ENCODE results near the gene HEPN1.
A peak's percentile ranks its signal among the peaks of the same experiment; 100 is the strongest.
"Not testable (repeated sequence)": the region's sequence is repeated elsewhere in the genome, so short reads cannot be mapped to it uniquely, and the experiment has no call there.

The HEPN1 gene

DNA sequence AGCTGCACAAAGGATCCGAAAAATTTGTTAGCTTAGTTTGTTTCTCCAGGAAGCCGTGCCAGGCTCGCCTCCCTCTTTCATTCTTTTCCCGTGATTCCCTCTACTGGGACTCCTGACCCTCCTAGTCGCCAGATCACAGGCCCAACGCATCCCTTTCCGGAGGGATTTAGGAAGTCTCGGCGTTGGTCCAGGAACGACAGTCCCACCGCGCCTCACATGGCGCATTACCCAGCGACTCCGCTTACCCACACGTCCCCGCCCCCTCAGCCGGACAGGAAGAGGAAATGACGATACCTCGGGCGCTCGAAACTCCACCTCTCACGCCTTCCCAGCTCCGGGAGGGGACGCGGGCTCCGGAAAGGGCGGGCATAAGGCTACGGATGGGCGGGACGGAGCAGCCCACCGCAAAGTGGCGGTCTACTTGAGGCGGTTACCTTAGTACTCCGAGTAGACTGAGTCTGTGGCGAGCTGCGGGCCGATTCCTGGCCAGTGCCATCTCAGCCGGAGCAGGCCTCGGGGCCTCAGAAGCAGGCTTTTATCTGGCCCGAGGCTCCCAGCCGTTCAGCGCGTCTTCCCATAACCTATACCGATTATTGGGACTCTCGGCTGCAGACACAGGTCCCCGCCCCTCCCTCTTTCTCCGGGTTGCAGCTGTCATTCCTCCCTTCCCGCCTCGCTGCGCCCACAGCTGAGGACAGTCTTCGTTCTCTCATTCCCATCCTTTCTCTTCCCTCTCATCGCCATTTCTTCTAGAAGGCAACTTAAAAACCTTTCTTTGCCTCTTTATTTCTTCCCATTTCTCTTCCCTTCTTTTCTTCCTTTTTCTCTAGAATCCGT is 34.9 kb downstream of the HEPN1 start, which contains the start of gene CCDC15:
Gene CCDC15 (plus strand): TSS at position 450 of the 837 bp plus-strand sequence. CDS start 531 bp downstream, outside the sequence.
- peak; percentile 97 for DNase-seq (ENCODE audit: low read depth, low spot score)
- Histone ChIP-seq H3K9me3 (ENCODE audit: insufficient read depth, low read length) (no peaks in the 10 kb centered on the region), H3K4me3 (ENCODE audit: insufficient read length, low read depth) (peak within 1 kb of the TSS; percentile 73), H3K27me3 (ENCODE audit: insufficient read depth, insufficient read length) (no peaks in the 10 kb centered on the region), H3K9ac (ENCODE audit: insufficient read length, low read depth) (peak within 1 kb of the TSS; percentile 74), H3K36me3 (ENCODE audit: insufficient read depth, insufficient read length, low read length) (no peaks in the 10 kb centered on the region), H3K4me1 (ENCODE audit: insufficient read depth, insufficient read length) (no peaks in the 10 kb centered on the region)
- TF ChIP-seq YY1 (IDR thresholded peaks at IDR 0.05; ENCODE audit: insufficient read depth, insufficient read length) = no peak
- no peak for TF ChIP-seq SUZ12 (IDR thresholded peaks at IDR 0.05; ENCODE audit: extremely low read depth, insufficient read depth, insufficient read length)
- TF ChIP-seq ZNF274 (IDR thresholded peaks at IDR 0.05; ENCODE audit: low read depth, low read length) = no peak

DNA sequence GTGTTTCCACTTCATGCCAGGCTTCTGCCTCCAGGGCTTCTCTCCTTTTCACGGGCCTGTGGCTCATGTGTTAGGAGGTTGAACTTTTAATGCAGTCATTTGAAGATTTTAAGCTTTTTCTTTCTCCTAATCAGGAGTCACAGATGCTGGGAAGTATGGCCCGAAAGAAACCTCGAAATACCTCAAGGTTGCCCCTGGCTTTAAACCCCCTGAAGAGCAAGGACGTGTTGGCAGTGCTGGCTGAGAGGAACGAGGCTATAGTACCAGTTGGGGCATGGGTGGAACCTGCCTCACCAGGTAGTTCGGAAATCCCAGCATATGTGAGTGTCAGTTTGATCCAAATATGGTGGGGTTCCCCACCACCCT is 35.5 kb downstream of the HEPN1 start:
- Histone ChIP-seq H3K36me3 (ENCODE audit: insufficient read depth, insufficient read length, low read length) (no peaks in the 10 kb centered on the region), H3K9me3 (ENCODE audit: insufficient read depth, low read length) (no peaks in the 10 kb centered on the region), H3K4me1 (ENCODE audit: insufficient read depth, insufficient read length) (no peaks in the 10 kb centered on the region), H3K27me3 (ENCODE audit: insufficient read depth, insufficient read length) (no peaks in the 10 kb centered on the region), H3K4me3 (ENCODE audit: insufficient read length, low read depth) (peak overlapping the region; percentile 73), H3K9ac (ENCODE audit: insufficient read length, low read depth) (peak overlapping the region; percentile 74)
- DNase-seq (ENCODE audit: low read depth, low spot score) = no peak
- no peak for TF ChIP-seq SUZ12 (IDR thresholded peaks at IDR 0.05; ENCODE audit: extremely low read depth, insufficient read depth, insufficient read length)
- TF ChIP-seq ZNF274 (IDR thresholded peaks at IDR 0.05; ENCODE audit: low read depth, low read length) = no peak
- no peak for TF ChIP-seq YY1 (IDR thresholded peaks at IDR 0.05; ENCODE audit: insufficient read depth, insufficient read length)

DNA sequence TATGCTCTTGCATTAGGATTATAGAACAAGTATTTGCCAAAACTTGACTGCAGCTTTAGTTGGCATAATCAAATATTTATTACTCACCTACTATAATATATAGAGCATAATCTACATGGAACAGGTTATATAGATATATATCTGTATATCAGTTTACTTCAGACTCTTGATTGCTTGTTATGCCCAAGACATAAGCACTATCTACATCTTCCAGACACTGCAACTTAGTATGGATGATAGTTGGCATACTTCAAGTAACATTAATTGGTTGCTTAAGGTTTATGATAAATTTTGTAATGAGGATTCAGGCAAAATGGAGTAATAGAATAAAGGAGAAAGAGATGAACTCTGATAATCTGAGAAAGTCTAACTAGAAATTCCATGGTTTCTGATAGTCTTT is 36.0 kb downstream of the HEPN1 start:
- TF ChIP-seq SUZ12 (IDR thresholded peaks at IDR 0.05; ENCODE audit: extremely low read depth, insufficient read depth, insufficient read length) (no peak), YY1 (IDR thresholded peaks at IDR 0.05; ENCODE audit: insufficient read depth, insufficient read length) (no peak), ZNF274 (IDR thresholded peaks at IDR 0.05; ENCODE audit: low read depth, low read length) (no peak)
- H3K9me3 ChIP-seq (ENCODE audit: insufficient read depth, low read length) = no peaks in the 10 kb centered on the region
- DNase-seq (ENCODE audit: low read depth, low spot score) = no peak
- H3K4me1 ChIP-seq (ENCODE audit: insufficient read depth, insufficient read length) = no peaks in the 10 kb centered on the region
- H3K27me3 ChIP-seq (ENCODE audit: insufficient read depth, insufficient read length) = no peaks in the 10 kb centered on the region
- no peaks in the 10 kb centered on the region for H3K36me3 ChIP-seq (ENCODE audit: insufficient read depth, insufficient read length, low read length)
- H3K4me3 ChIP-seq (ENCODE audit: insufficient read length, low read depth) = no peak overlapping the region
- no peak overlapping the region for H3K9ac ChIP-seq (ENCODE audit: insufficient read length, low read depth)

GRCh38 chr11:124961972-124962609 is 43.0 kb downstream of the HEPN1 start:
- no peak for TF ChIP-seq YY1 (IDR thresholded peaks at IDR 0.05; ENCODE audit: insufficient read depth, insufficient read length)
- no peak for TF ChIP-seq ZNF274 (IDR thresholded peaks at IDR 0.05; ENCODE audit: low read depth, low read length)
- no peak for TF ChIP-seq SUZ12 (IDR thresholded peaks at IDR 0.05; ENCODE audit: extremely low read depth, insufficient read depth, insufficient read length)
- Histone ChIP-seq H3K9ac (ENCODE audit: insufficient read length, low read depth) (no peak overlapping the region), H3K36me3 (ENCODE audit: insufficient read depth, insufficient read length, low read length) (no peaks in the 10 kb centered on the region), H3K4me1 (ENCODE audit: insufficient read depth, insufficient read length) (no peaks in the 10 kb centered on the region), H3K27me3 (ENCODE audit: insufficient read depth, insufficient read length) (no peaks in the 10 kb centered on the region), H3K9me3 (ENCODE audit: insufficient read depth, low read length) (no peaks in the 10 kb centered on the region), H3K4me3 (ENCODE audit: insufficient read length, low read depth) (no peak overlapping the region)
- DNase-seq (ENCODE audit: low read depth, low spot score) = peak; percentile 47

- not testable (repeated sequence) for H3K9me3 ChIP-seq (ENCODE audit: insufficient read depth, low read length); H3K27me3 ChIP-seq (ENCODE audit: insufficient read depth, insufficient read length); H3K9ac ChIP-seq (ENCODE audit: insufficient read length, low read depth); H3K4me3 ChIP-seq (ENCODE audit: insufficient read length, low read depth); DNase-seq (ENCODE audit: low read depth, low spot score); H3K4me1 ChIP-seq (ENCODE audit: insufficient read depth, insufficient read length); H3K36me3 ChIP-seq (ENCODE audit: insufficient read depth, insufficient read length, low read length)
These were observed 49.1 kb downstream of the HEPN1 start for GRCh38 chr11:124968197-124968596.

All from NT2/D1 (cell line).